ENCODE measurements around the gene PSME4. TPM values are rescaled to one million over a fixed set of nuclear protein-coding genes. Genes with fewer than 3 reads are reported as not detected.
"Not testable (repeated sequence)": the region's sequence is repeated elsewhere in the genome, so short reads cannot be mapped to it uniquely, and the experiment has no call there.

PSME4 gene
- total RNA-seq, 1 donor from 2014 or later = 63.9 TPM

- Mint-ChIP-seq H3K4me3 (ENCODE audit: low read depth) (peak overlapping the region; percentile 80), H3K9me3 (ENCODE audit: low read depth) (no peaks in the 10 kb centered on the region), H3K27me3 (no peaks in the 10 kb centered on the region), H3K36me3 (ENCODE audit: insufficient read depth) (peaks cover 5% of the 10 kb centered on the region), H3K27ac (peak overlapping the region; percentile 96), H3K4me1 (ENCODE audit: low read depth) (peaks cover 31% of the 10 kb centered on the region)
- no peak for TF ChIP-seq CTCF (IDR thresholded peaks at IDR 0.05; ENCODE audit: unreplicated experiment)
- DNase-seq (ENCODE audit: low spot score, unreplicated experiment) = no peak
These were observed 1.4 kb downstream of the PSME4 start for GRCh38 chr2:53969285-53969967.

GRCh38 chr2:53964987-53965687, 5.7 kb downstream of the PSME4 start:
- H3K36me3 Mint-ChIP-seq (ENCODE audit: insufficient read depth) = peaks cover 4% of the 10 kb centered on the region

GRCh38 chr2:53964257-53964952, 6.4 kb downstream of the PSME4 start:
- no peak overlapping the region for H3K4me3 Mint-ChIP-seq (ENCODE audit: low read depth)

More at GRCh38 chr2:53964987-53965687, 5.7 kb downstream of the PSME4 start:
- no peaks in the 10 kb centered on the region for H3K9me3 Mint-ChIP-seq (ENCODE audit: low read depth)
- peaks cover 42% of the 10 kb centered on the region for H3K4me1 Mint-ChIP-seq (ENCODE audit: low read depth)
- no peak overlapping the region for H3K4me3 Mint-ChIP-seq (ENCODE audit: low read depth)
- no peak for DNase-seq (ENCODE audit: low spot score, unreplicated experiment)
- peak overlapping the region; percentile 74 for H3K27ac Mint-ChIP-seq
- no peaks in the 10 kb centered on the region for H3K27me3 Mint-ChIP-seq
- TF ChIP-seq CTCF (IDR thresholded peaks at IDR 0.05; ENCODE audit: unreplicated experiment) = no peak

GRCh38 chr2:53961478-53962216, 9.1 kb downstream of the PSME4 start:
- not testable (repeated sequence) for H3K27me3 Mint-ChIP-seq; H3K9me3 Mint-ChIP-seq (ENCODE audit: low read depth); H3K36me3 Mint-ChIP-seq (ENCODE audit: insufficient read depth); DNase-seq (ENCODE audit: low spot score, unreplicated experiment)
- peak overlapping the region; percentile 96 for H3K27ac Mint-ChIP-seq
- H3K4me1 Mint-ChIP-seq (ENCODE audit: low read depth) = peaks cover 28% of the 10 kb centered on the region
- peak overlapping the region; percentile 23 for H3K4me3 Mint-ChIP-seq (ENCODE audit: low read depth)

More at GRCh38 chr2:53964257-53964952, 6.4 kb downstream of the PSME4 start:
- peaks cover 5% of the 10 kb centered on the region for H3K36me3 Mint-ChIP-seq (ENCODE audit: insufficient read depth)
- H3K4me1 Mint-ChIP-seq (ENCODE audit: low read depth) = peaks cover 39% of the 10 kb centered on the region
- no peaks in the 10 kb centered on the region for H3K27me3 Mint-ChIP-seq
- TF ChIP-seq CTCF (IDR thresholded peaks at IDR 0.05; ENCODE audit: unreplicated experiment) = no peak
- H3K9me3 Mint-ChIP-seq (ENCODE audit: low read depth) = no peaks in the 10 kb centered on the region
- DNase-seq (ENCODE audit: low spot score, unreplicated experiment) = no peak
- H3K27ac Mint-ChIP-seq = no peak overlapping the region

- no peak for TF ChIP-seq CTCF (IDR thresholded peaks at IDR 0.05; ENCODE audit: unreplicated experiment)
- H3K4me1 Mint-ChIP-seq (ENCODE audit: low read depth) = peaks cover 28% of the 10 kb centered on the region
- H3K27me3 Mint-ChIP-seq = no peaks in the 10 kb centered on the region
- H3K9me3 Mint-ChIP-seq (ENCODE audit: low read depth) = no peaks in the 10 kb centered on the region
- DNase-seq (ENCODE audit: low spot score, unreplicated experiment) = no peak
- no peak overlapping the region for H3K4me3 Mint-ChIP-seq (ENCODE audit: low read depth)
- peaks cover 3% of the 10 kb centered on the region for H3K36me3 Mint-ChIP-seq (ENCODE audit: insufficient read depth)
- no peak overlapping the region for H3K27ac Mint-ChIP-seq
These were observed 10.3 kb downstream of the PSME4 start for GRCh38 chr2:53960476-53960875.

Data from progenitor cell of endocrine pancreas (in vitro differentiated cells).